Loucy (cell line): ENCODE data around the gene MAP3K15.

Experiments
- EZH2phosphoT487 ChIP-seq: fragments of 200-600 bp; IDR thresholded peaks from 2 replicates; pipeline ENCODE4 v1.6.1; 2018; ENCODE audit warnings: antibody characterized with exemption, mild to moderate bottlenecking, moderate library complexity, borderline replicate concordance
- TF ChIP-seq, protein P1 (sequence below): fragments of 200-600 bp; sonication (generic); conservative IDR thresholded peaks from 2 replicates; pipeline ENCODE4 v1.5.1; 2014; ENCODE audit warnings: mild to moderate bottlenecking, antibody characterized with exemption, low read length

DNA sequence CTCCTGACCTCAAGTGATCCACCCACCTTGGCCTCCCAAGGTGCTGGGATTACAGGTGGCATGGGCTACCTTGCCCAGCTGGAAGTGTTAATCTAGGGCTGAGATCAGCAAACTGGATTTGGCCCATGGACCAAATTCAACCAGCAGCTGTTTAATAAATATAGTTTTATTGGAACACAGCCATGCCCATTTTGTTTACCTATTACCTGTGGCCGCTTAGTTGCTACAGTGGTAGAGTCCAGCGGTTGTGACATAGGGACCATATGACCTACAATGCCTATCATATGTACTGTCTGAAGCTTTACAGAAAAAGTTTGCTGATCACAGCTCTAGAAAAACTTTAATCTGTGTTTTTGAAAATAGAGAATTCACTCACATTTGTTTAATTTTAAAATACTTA lies 188.7 kb downstream of the MAP3K15 start:
- TF ChIP-seq, protein P1, sequence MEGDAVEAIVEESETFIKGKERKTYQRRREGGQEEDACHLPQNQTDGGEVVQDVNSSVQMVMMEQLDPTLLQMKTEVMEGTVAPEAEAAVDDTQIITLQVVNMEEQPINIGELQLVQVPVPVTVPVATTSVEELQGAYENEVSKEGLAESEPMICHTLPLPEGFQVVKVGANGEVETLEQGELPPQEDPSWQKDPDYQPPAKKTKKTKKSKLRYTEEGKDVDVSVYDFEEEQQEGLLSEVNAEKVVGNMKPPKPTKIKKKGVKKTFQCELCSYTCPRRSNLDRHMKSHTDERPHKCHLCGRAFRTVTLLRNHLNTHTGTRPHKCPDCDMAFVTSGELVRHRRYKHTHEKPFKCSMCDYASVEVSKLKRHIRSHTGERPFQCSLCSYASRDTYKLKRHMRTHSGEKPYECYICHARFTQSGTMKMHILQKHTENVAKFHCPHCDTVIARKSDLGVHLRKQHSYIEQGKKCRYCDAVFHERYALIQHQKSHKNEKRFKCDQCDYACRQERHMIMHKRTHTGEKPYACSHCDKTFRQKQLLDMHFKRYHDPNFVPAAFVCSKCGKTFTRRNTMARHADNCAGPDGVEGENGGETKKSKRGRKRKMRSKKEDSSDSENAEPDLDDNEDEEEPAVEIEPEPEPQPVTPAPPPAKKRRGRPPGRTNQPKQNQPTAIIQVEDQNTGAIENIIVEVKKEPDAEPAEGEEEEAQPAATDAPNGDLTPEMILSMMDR: no peak
- TF ChIP-seq EZH2phosphoT487: no peak
